Stimulated activated CD4-positive, alpha-beta T cell treated with anti-CD3 and anti-CD28 coated beads, Interleukin-2, amount 100 ng/mL, for 4 hours (primary cell): ENCODE results near the gene UFD1.
A peak's percentile ranks its signal among the peaks of the same experiment; 100 is the strongest.
"Not testable (repeated sequence)": the region's sequence is repeated elsewhere in the genome, so short reads cannot be mapped to it uniquely, and the experiment has no call there.

Experiments used
- DNase-seq: peaks from one replicate; pipeline ENCODE4 v3.0.0-alpha.2; 2020; ENCODE audit warnings: low read depth

The UFD1 gene

GRCh38 chr22:19448739-19449421 lies 30.1 kb downstream of the UFD1 start:
- no peak for DNase-seq

- no peak for DNase-seq
These were observed 30.9 kb downstream of the UFD1 start for GRCh38 chr22:19448076-19448607.

- peak; percentile 83 for DNase-seq
These were observed 31.5 kb downstream of the UFD1 start, which contains the start of gene C22orf39 for GRCh38 chr22:19447330-19448075. Gene C22orf39, minus strand, starts transcription at chr22:19447711. Its CDS starts 23 bp downstream, at chr22:19447688.

- no peak for DNase-seq
These were observed 32.2 kb downstream of the UFD1 start for GRCh38 chr22:19446603-19447329.

GRCh38 chr22:19445279-19445982 lies 33.6 kb downstream of the UFD1 start:
- not testable (repeated sequence) for DNase-seq

GRCh38 chr22:19443544-19444211 lies 35.3 kb downstream of the UFD1 start:
- DNase-seq: no peak

- no peak for DNase-seq
These were observed 36.8 kb downstream of the UFD1 start for GRCh38 chr22:19442166-19442565.

GRCh38 chr22:19440411-19441195 lies 38.4 kb downstream of the UFD1 start:
- DNase-seq: no peak

- no peak for DNase-seq
These were observed 40.7 kb downstream of the UFD1 start for GRCh38 chr22:19438298-19438697.

GRCh38 chr22:19436444-19437161 lies 42.4 kb downstream of the UFD1 start:
- DNase-seq: not testable (repeated sequence)

GRCh38 chr22:19434829-19435580 lies 44.0 kb downstream of the UFD1 start:
- no peak for DNase-seq

GRCh38 chr22:19434401-19434800 lies 44.6 kb downstream of the UFD1 start:
- no peak for DNase-seq

GRCh38 chr22:19432133-19432851 lies 46.7 kb downstream of the UFD1 start, which contains the start of gene MRPL40:
Gene MRPL40, plus strand, starts transcription at chr22:19432545. Its CDS starts 10 bp downstream, at chr22:19432555.
- DNase-seq: peak; percentile 86

- DNase-seq: peak; percentile 77
These were observed 47.3 kb downstream of the UFD1 start, which contains the start of gene HIRA for GRCh38 chr22:19431649-19432132. Gene HIRA, minus strand, starts transcription at chr22:19431733. Its CDS starts 257 bp downstream, at chr22:19431476.

GRCh38 chr22:19430890-19431541 lies 48.0 kb downstream of the UFD1 start:
- DNase-seq: no peak

GRCh38 chr22:19429950-19430889 lies 48.8 kb downstream of the UFD1 start:
- peak; percentile 26 for DNase-seq
